DOHH2 (cell line): Measurements from ENCODE around the gene FBXO42.

Experiments
- H3F3A ChIP-seq: fragments of 200-600 bp; sonication (generic), shearing (Covaris generic); 2 replicates; pipeline ENCODE4 v1.6.0; 2016; ENCODE audit warnings: antibody characterized with exemption, mild to moderate bottlenecking; ENCODE audit not compliant: control insufficient read depth, insufficient read depth
- H3K27ac ChIP-seq: fragments of 200-600 bp; sonication (generic); 2 replicates; pipeline ENCODE4 v1.5.1; 2014; ENCODE audit warnings: low read depth, mild to moderate bottlenecking, low read length, moderate library complexity
- H3K27me3 ChIP-seq: fragments of 200-600 bp; sonication (generic); 2 replicates; pipeline ENCODE4 v1.6.1; 2014; ENCODE audit warnings: mild to moderate bottlenecking, low read length, mixed read lengths; ENCODE audit not compliant: control insufficient read depth
- H3K36me3 ChIP-seq: fragments of 200-600 bp; sonication (generic); 2 replicates; pipeline ENCODE4 v1.6.1; 2014; ENCODE audit warnings: mild to moderate bottlenecking, low read length, moderate library complexity, mixed read lengths; ENCODE audit not compliant: control insufficient read depth
- H3K4me1 ChIP-seq: fragments of 200-600 bp; sonication (generic); 2 replicates; pipeline ENCODE4 v1.6.1; 2014; ENCODE audit warnings: mild to moderate bottlenecking, low read length, mixed read lengths; ENCODE audit not compliant: control insufficient read depth
- H3K4me2 ChIP-seq: fragments of 200-600 bp; sonication (generic); 2 replicates; pipeline ENCODE4 v1.6.0; 2014; ENCODE audit warnings: mild to moderate bottlenecking, low read length, moderate library complexity
- H3K4me3 ChIP-seq: fragments of 200-600 bp; sonication (generic); 2 replicates; pipeline ENCODE4 v1.5.1; 2014; ENCODE audit warnings: mild to moderate bottlenecking, low read length, mixed read lengths
- H3K79me2 ChIP-seq: fragments of 200-600 bp; sonication (generic); 2 replicates; pipeline ENCODE4 v1.6.1; 2014; ENCODE audit warnings: mild to moderate bottlenecking, low read length, mixed read lengths; ENCODE audit not compliant: control insufficient read depth
- H3K9me2 ChIP-seq: fragments of 200-600 bp; sonication (generic); replicated peaks from 2 replicates; pipeline ENCODE4 v1.6.1; 2014; ENCODE audit warnings: mild to moderate bottlenecking, low read length, mixed read lengths; ENCODE audit not compliant: control insufficient read depth
- H3K9me3 ChIP-seq: fragments of 200-600 bp; sonication (generic); 2 replicates; pipeline ENCODE4 v1.6.1; 2014; ENCODE audit warnings: antibody characterized with exemption, low read length, mixed read lengths; ENCODE audit not compliant: control insufficient read depth, insufficient read depth
- H4K20me1 ChIP-seq: fragments of 200-600 bp; sonication (generic); 2 replicates; pipeline ENCODE4 v1.6.0; 2014; ENCODE audit warnings: low read depth, mild to moderate bottlenecking, antibody characterized with exemption, low read length, moderate library complexity; ENCODE audit not compliant: control insufficient read depth, insufficient read depth
- EZH2phosphoT487 ChIP-seq: fragments of 200-600 bp; sonication (generic); IDR thresholded peaks from 2 replicates; pipeline ENCODE4 v1.6.1; 2017; ENCODE audit warnings: borderline replicate concordance, mild to moderate bottlenecking, antibody characterized with exemption, low read length, moderate library complexity, mixed read lengths
- TF ChIP-seq, protein P1 (sequence below): fragments of 200-600 bp; sonication (generic); IDR thresholded peaks from one replicate; pipeline ENCODE4 v1.5.1; 2014; ENCODE audit warnings: antibody characterized with exemption, mild to moderate bottlenecking, low read depth, low read length; ENCODE audit not compliant: poor library complexity, severe bottlenecking

FBXO42 gene

DNA sequence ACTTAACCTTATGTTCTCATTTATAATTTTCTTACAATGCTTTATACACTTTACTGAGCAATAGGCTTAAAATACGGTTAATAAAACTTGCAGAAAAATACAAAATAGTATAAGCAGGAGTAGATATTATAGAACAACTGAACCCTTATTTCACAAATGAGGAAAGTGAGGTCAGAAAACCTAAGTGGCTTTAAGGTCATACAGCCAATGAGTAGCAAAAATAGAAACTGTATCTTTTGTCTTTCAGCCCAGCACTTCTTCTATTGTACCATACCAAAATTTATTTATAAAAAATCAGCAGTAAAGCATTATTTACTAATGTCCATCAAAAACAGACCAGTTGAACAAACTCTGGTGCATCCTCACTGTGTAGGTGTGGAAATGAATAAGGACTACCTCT, 11.6 kb downstream of the FBXO42 start:
- Histone ChIP-seq H3K4me2 (no peak overlapping the region), H3F3A (no peaks in the 10 kb centered on the region), H3K27ac (no peak overlapping the region), H4K20me1 (peaks cover 5% of the 10 kb centered on the region; the same call in 1 of the 2 replicates), H3K9me2 (no peaks in the 10 kb centered on the region), H3K36me3 (no peaks in the 10 kb centered on the region; the same call in none of the 2 replicates), H3K79me2 (peaks cover 84% of the 10 kb centered on the region), H3K4me1 (no peaks in the 10 kb centered on the region), H3K27me3 (no peaks in the 10 kb centered on the region), H3K4me3 (no peak overlapping the region), H3K9me3 (no peaks in the 10 kb centered on the region)
- no peak for TF ChIP-seq EZH2phosphoT487
- TF ChIP-seq, protein P1, sequence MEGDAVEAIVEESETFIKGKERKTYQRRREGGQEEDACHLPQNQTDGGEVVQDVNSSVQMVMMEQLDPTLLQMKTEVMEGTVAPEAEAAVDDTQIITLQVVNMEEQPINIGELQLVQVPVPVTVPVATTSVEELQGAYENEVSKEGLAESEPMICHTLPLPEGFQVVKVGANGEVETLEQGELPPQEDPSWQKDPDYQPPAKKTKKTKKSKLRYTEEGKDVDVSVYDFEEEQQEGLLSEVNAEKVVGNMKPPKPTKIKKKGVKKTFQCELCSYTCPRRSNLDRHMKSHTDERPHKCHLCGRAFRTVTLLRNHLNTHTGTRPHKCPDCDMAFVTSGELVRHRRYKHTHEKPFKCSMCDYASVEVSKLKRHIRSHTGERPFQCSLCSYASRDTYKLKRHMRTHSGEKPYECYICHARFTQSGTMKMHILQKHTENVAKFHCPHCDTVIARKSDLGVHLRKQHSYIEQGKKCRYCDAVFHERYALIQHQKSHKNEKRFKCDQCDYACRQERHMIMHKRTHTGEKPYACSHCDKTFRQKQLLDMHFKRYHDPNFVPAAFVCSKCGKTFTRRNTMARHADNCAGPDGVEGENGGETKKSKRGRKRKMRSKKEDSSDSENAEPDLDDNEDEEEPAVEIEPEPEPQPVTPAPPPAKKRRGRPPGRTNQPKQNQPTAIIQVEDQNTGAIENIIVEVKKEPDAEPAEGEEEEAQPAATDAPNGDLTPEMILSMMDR, result no peak

DNA sequence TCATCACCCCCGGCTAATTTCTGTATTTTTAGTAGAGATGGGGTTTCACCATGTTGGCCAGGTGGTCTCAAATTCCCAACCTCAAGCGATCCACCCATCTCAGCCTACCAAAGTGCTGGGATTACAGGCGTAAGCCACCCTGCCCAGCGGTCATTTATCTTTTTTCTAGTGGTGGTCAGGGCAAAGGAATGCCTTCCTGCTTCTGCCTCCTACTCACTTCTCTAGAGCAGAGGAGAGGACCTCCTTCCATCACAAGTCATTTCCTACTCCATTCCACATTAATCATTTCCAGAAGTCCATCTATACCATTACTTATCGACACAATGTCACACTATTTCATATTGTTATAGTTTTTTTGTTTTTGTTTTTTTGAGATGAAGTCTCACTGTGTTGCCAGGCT, 13.3 kb downstream of the FBXO42 start:
- Histone ChIP-seq H4K20me1 (peaks cover 5% of the 10 kb centered on the region; the same call in 1 of the 2 replicates), H3K9me3 (no peaks in the 10 kb centered on the region), H3K4me2 (no peak overlapping the region), H3K4me1 (no peaks in the 10 kb centered on the region), H3K36me3 (no peaks in the 10 kb centered on the region; the same call in none of the 2 replicates), H3F3A (no peaks in the 10 kb centered on the region), H3K4me3 (no peak overlapping the region), H3K27ac (no peak overlapping the region), H3K79me2 (peaks cover 84% of the 10 kb centered on the region), H3K9me2 (no peaks in the 10 kb centered on the region), H3K27me3 (no peaks in the 10 kb centered on the region)
- no peak for TF ChIP-seq EZH2phosphoT487
- TF ChIP-seq, protein P1, result no peak

DNA sequence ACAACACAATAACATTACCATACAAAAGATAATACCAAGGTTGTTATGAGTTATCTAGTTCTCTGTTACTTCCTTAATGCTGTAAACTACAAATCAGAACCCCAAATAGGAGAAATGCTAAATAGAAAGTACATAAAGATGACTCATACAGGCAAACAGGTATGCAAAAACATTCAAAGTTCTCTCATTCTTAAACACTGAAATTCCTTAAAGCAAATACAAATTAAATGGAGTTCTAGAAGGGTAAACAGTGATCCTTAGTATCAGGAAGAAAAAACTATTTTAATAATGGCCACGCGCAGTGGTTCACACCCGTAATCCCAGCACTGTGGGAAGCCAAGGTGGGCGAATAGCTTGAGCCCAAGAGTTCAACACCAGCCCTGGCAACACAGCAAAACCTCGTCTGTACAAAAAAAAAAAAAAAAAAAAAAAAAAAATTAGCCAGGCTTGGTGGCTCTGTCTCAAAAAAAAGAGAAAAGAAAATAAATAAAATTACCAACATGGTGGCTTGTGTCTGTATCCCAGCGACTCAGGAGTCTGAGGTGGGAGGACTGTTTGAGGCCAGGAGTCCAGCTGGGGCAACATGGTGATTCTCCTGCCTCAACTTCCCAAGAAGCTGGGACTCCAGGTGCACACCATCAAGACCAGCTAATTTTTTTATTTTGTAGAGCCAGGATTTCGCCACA, 17.5 kb downstream of the FBXO42 start:
- H3K4me3 ChIP-seq, result no peak overlapping the region
- H3K9me2 ChIP-seq, result no peaks in the 10 kb centered on the region
- H4K20me1 ChIP-seq, result no peaks in the 10 kb centered on the region
- no peak overlapping the region for H3K27ac ChIP-seq
- no peaks in the 10 kb centered on the region for H3K9me3 ChIP-seq
- no peaks in the 10 kb centered on the region for H3F3A ChIP-seq
- H3K27me3 ChIP-seq, result no peaks in the 10 kb centered on the region
- no peak overlapping the region for H3K4me2 ChIP-seq
- TF ChIP-seq, protein P1, result no peak
- TF ChIP-seq EZH2phosphoT487, result no peak
- H3K79me2 ChIP-seq, result peaks cover 79% of the 10 kb centered on the region
- no peaks in the 10 kb centered on the region; the same call in 1 of the 2 replicates for H3K36me3 ChIP-seq
- no peaks in the 10 kb centered on the region for H3K4me1 ChIP-seq
